Nephron progenitor cell (in vitro differentiated cells): ENCODE data around the gene STARD8.

Experiments
- DNase-seq: peaks from one replicate; pipeline ENCODE4 v3.0.0; 2021
- H3K27ac Mint-ChIP-seq: 2 replicates; pipeline ENCODE4 v1.8.0; 2021; ENCODE audit warnings: mild to moderate bottlenecking, moderate library complexity, mixed read lengths
- H3K27me3 Mint-ChIP-seq: 2 replicates; pipeline ENCODE4 v1.8.0; 2021; ENCODE audit warnings: mild to moderate bottlenecking, low read depth, mixed read lengths; ENCODE audit not compliant: poor library complexity
- H3K36me3 Mint-ChIP-seq: 2 replicates; pipeline ENCODE4 v1.8.0; 2021; ENCODE audit warnings: low read depth, mixed read lengths
- H3K4me1 Mint-ChIP-seq: 2 replicates; pipeline ENCODE4 v1.8.0; 2021; ENCODE audit warnings: mixed read lengths
- H3K4me3 Mint-ChIP-seq: 2 replicates; pipeline ENCODE4 v1.8.0; 2021; ENCODE audit warnings: mild to moderate bottlenecking, moderate library complexity, mixed read lengths
- H3K9me3 Mint-ChIP-seq: 2 replicates; pipeline ENCODE4 v1.8.0; 2021; ENCODE audit warnings: mild to moderate bottlenecking, moderate library complexity, mixed read lengths
- CTCF ChIP-seq: fragments of 200-600 bp; sonication (generic); IDR thresholded peaks from 2 replicates; pipeline ENCODE4 v1.5.0; 2021; ENCODE audit warnings: antibody characterized with exemption

Gene STARD8

DNA sequence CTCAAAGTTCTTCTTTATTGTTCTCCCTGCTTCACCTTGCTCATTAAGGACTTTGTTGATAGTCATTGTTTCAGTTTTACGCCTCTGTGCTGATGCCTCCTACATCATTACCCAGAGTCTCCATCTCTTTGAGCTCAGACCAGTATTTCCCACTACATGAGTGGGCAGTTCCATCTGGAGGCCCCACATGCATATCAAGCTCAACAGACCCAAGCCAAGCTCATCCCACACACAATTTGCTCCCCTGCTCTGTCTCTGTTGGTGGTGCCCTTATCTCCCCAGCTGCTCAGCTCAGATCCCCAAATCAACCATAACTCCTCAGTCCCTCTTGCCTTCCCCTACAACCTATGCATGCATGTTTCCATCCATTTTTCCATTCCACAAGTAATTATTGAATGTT, 96.3 kb downstream of the STARD8 start:
- H3K36me3 Mint-ChIP-seq: no peaks in the 10 kb centered on the region
- H3K27ac Mint-ChIP-seq: no peak overlapping the region
- peaks cover 36% of the 10 kb centered on the region for H3K9me3 Mint-ChIP-seq
- H3K4me1 Mint-ChIP-seq: peaks cover 24% of the 10 kb centered on the region
- no peak overlapping the region for H3K4me3 Mint-ChIP-seq
- no peak for TF ChIP-seq CTCF
- no peaks in the 10 kb centered on the region for H3K27me3 Mint-ChIP-seq
- DNase-seq: no peak

DNA sequence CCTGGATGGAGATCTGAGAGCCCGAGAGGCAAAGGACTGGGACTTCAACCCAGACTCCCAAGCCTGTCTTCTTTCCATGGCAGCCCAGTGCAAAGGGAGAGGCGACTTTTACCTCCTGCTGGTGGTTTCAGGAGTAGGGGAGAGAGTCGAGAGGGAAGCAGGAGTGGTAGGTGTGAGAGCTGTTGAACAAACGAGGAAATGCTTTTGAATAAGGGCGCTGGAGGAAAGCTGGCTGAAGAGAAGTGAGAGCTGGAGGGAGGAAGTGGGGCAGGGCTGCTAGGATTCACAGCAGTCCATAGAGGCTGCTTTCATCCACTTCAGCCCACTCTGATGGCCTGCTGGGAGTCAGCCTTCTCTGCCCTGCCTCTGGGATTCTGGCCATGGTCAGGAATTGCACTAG, 99.5 kb downstream of the STARD8 start:
- Mint-ChIP-seq H3K9me3 (peaks cover 31% of the 10 kb centered on the region), H3K4me3 (no peak overlapping the region), H3K4me1 (peaks cover 24% of the 10 kb centered on the region), H3K36me3 (no peaks in the 10 kb centered on the region), H3K27me3 (peaks cover 4% of the 10 kb centered on the region), H3K27ac (no peak overlapping the region)
- no peak for TF ChIP-seq CTCF
- no peak for DNase-seq

DNA sequence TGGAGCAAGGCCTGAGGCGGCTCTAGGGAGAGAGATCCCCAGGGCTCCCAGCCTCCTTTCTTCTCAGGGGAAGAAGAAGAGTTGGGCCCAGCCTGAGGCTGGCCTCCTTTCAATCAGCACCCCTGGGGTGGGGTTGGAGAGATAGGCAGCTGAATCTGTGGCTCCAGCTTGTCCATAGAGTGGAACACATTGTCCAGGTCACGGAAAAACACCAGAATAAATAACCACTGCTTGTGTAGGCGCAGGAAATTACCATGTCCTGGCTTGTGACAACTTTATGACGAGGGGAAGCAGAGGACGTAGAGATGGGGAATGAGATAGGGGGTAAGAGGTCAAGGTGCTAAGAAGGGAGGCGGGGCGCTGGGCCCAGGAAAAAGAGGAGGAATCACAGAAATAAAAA, 100.6 kb downstream of the STARD8 start:
- H3K36me3 Mint-ChIP-seq: no peaks in the 10 kb centered on the region
- peaks cover 24% of the 10 kb centered on the region for H3K4me1 Mint-ChIP-seq
- peaks cover 39% of the 10 kb centered on the region for H3K9me3 Mint-ChIP-seq
- no peak for TF ChIP-seq CTCF
- peak overlapping the region; percentile 78 for H3K27ac Mint-ChIP-seq
- DNase-seq: no peak
- H3K4me3 Mint-ChIP-seq: no peak overlapping the region
- H3K27me3 Mint-ChIP-seq: peaks cover 4% of the 10 kb centered on the region

DNA sequence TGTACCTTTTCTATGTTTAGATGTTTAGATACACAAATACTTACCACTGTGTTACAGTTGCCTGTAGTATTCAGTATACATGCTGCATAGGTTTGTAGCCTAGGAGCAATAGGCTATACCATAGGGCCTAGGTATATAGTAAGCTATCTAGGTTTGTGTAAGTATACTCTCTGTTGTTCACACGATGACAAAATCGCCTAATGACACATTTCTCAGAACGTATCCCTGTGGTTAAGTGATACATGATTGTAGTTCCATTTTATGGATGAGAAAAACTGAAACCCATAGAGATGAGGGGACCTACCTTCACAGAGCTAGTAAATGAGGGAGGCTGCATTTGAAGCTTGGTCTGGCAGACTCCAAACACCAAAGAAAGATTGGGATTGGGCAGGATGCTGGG, 102.0 kb downstream of the STARD8 start:
- H3K9me3 Mint-ChIP-seq: peaks cover 39% of the 10 kb centered on the region
- no peak for TF ChIP-seq CTCF
- H3K4me3 Mint-ChIP-seq: no peak overlapping the region
- H3K4me1 Mint-ChIP-seq: peaks cover 24% of the 10 kb centered on the region
- H3K27me3 Mint-ChIP-seq: peaks cover 4% of the 10 kb centered on the region
- H3K27ac Mint-ChIP-seq: no peak overlapping the region
- no peaks in the 10 kb centered on the region for H3K36me3 Mint-ChIP-seq
- DNase-seq: no peak

DNA sequence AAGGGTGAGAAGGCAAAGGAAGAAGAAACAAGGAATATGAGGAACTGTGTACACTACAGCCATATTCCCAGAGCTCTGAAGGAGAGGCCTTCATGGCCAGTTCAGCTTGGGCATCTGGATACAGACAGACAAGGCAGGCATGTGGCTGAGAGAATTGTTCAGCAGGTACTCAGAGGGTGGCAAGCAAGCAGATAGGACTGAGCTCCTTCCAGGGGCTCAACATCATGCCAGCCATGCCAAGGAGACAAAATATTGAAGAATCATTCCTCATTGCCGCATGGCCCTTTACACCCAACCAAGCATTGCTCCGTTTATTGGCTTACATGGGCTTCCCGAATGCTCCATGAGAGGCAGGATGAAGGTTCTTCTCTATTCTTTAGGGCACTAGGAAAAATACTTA, 102.8 kb downstream of the STARD8 start:
- Mint-ChIP-seq H3K27me3 (peaks cover 4% of the 10 kb centered on the region), H3K4me3 (no peak overlapping the region), H3K36me3 (no peaks in the 10 kb centered on the region), H3K27ac (no peak overlapping the region), H3K4me1 (peaks cover 24% of the 10 kb centered on the region), H3K9me3 (peaks cover 36% of the 10 kb centered on the region)
- no peak for DNase-seq
- TF ChIP-seq CTCF: no peak

GRCh38 chrX:68751372-68751771, 103.9 kb downstream of the STARD8 start:
- peaks cover 43% of the 10 kb centered on the region for H3K9me3 Mint-ChIP-seq
- H3K27ac Mint-ChIP-seq: no peak overlapping the region
- H3K4me1 Mint-ChIP-seq: peaks cover 17% of the 10 kb centered on the region
- no peak overlapping the region for H3K4me3 Mint-ChIP-seq
- H3K36me3 Mint-ChIP-seq: no peaks in the 10 kb centered on the region
- DNase-seq: no peak
- peaks cover 4% of the 10 kb centered on the region for H3K27me3 Mint-ChIP-seq
- TF ChIP-seq CTCF: no peak
